Mucosa of stomach (tissue), 1 donor: ENCODE data around the gene SFTPD.
"Not testable (repeated sequence)": the region's sequence is repeated elsewhere in the genome, so short reads cannot be mapped to it uniquely, and the experiment has no call there.

Experiments
- H3K27me3 ChIP-seq: one replicate; pipeline ENCODE4 v1.7.0; 2013; ENCODE audit warnings: mild to moderate bottlenecking, low read length; ENCODE audit not compliant: control insufficient read depth, insufficient read depth
- H3K36me3 ChIP-seq: one replicate; pipeline ENCODE4 v1.7.0; 2013; ENCODE audit warnings: low read length; ENCODE audit not compliant: control insufficient read depth, insufficient read depth
- H3K4me1 ChIP-seq: one replicate; pipeline ENCODE4 v1.7.0; 2013; ENCODE audit warnings: mild to moderate bottlenecking, low read length; ENCODE audit not compliant: control insufficient read depth, insufficient read depth
- H3K4me3 ChIP-seq: one replicate; pipeline ENCODE4 v1.7.0; 2013; ENCODE audit warnings: low read length
- H3K9ac ChIP-seq: one replicate; pipeline ENCODE4 v1.7.0; 2013; ENCODE audit warnings: mild to moderate bottlenecking, low read length, moderate library complexity
- H3K9me3 ChIP-seq: one replicate; pipeline ENCODE4 v1.7.0; 2013; ENCODE audit warnings: mild to moderate bottlenecking, low read length, moderate library complexity; ENCODE audit not compliant: control insufficient read depth
- donor health status: Pancreatic carcinoma.

The SFTPD gene

GRCh38 chr10:79948976-79949722 is at the start of gene SFTPD:
Gene SFTPD, minus strand, starts transcription at chr10:79949105. Its CDS starts 2,446 bp downstream, at chr10:79946659.
- H3K9ac ChIP-seq: no peak within 1 kb of the TSS

GRCh38 chr10:79995979-79996634 is 47.2 kb upstream of the SFTPD start:
- Histone ChIP-seq H3K4me1 (peaks cover 12% of the 10 kb centered on the region), H3K4me3 (no peak overlapping the region), H3K9me3 (no peaks in the 10 kb centered on the region), H3K27me3 (no peaks in the 10 kb centered on the region), H3K36me3 (no peaks in the 10 kb centered on the region), H3K9ac (no peak overlapping the region)

More at GRCh38 chr10:79948976-79949722, at the start of gene SFTPD:
- Histone ChIP-seq H3K4me3 (no peak within 1 kb of the TSS), H3K27me3 (peaks cover 4% of the 10 kb centered on the region), H3K4me1 (no peaks in the 10 kb centered on the region), H3K36me3 (no peaks in the 10 kb centered on the region), H3K9me3 (no peaks in the 10 kb centered on the region)

- Histone ChIP-seq H3K4me1 (peaks cover 12% of the 10 kb centered on the region), H3K4me3 (no peak overlapping the region), H3K9me3 (no peaks in the 10 kb centered on the region), H3K36me3 (no peaks in the 10 kb centered on the region), H3K9ac (no peak overlapping the region), H3K27me3 (no peaks in the 10 kb centered on the region)
These were observed 45.7 kb upstream of the SFTPD start for GRCh38 chr10:79994556-79994955.

GRCh38 chr10:79988199-79988598 is 39.3 kb upstream of the SFTPD start:
- H3K9me3 ChIP-seq, H3K9ac ChIP-seq, H3K36me3 ChIP-seq, H3K4me3 ChIP-seq, H3K4me1 ChIP-seq: not testable (repeated sequence)
- peaks cover 19% of the 10 kb centered on the region for H3K27me3 ChIP-seq

- not testable (repeated sequence) for H3K9me3 ChIP-seq, H3K36me3 ChIP-seq, H3K4me3 ChIP-seq, H3K9ac ChIP-seq
- H3K27me3 ChIP-seq: peaks cover 26% of the 10 kb centered on the region
- H3K4me1 ChIP-seq: peaks cover 18% of the 10 kb centered on the region
These were observed 37.8 kb upstream of the SFTPD start for GRCh38 chr10:79986661-79987060.

GRCh38 chr10:79985481-79986072 is 36.7 kb upstream of the SFTPD start:
- Histone ChIP-seq H3K9me3 (no peaks in the 10 kb centered on the region), H3K27me3 (peaks cover 26% of the 10 kb centered on the region)

GRCh38 chr10:79984851-79985250 is 35.9 kb upstream of the SFTPD start:
- Histone ChIP-seq H3K27me3 (peaks cover 26% of the 10 kb centered on the region), H3K36me3 (no peaks in the 10 kb centered on the region), H3K9me3 (no peaks in the 10 kb centered on the region), H3K9ac (no peak overlapping the region), H3K4me3 (no peak overlapping the region), H3K4me1 (peaks cover 18% of the 10 kb centered on the region)

More at GRCh38 chr10:79985481-79986072, 36.7 kb upstream of the SFTPD start:
- Histone ChIP-seq H3K4me3 (no peak overlapping the region), H3K36me3 (no peaks in the 10 kb centered on the region), H3K4me1 (peaks cover 18% of the 10 kb centered on the region), H3K9ac (no peak overlapping the region)

GRCh38 chr10:79983286-79983909 is 34.5 kb upstream of the SFTPD start:
- no peaks in the 10 kb centered on the region for H3K36me3 ChIP-seq
- H3K9me3 ChIP-seq: no peaks in the 10 kb centered on the region
- peaks cover 18% of the 10 kb centered on the region for H3K4me1 ChIP-seq
- H3K27me3 ChIP-seq: peaks cover 26% of the 10 kb centered on the region
- no peak overlapping the region for H3K4me3 ChIP-seq
- H3K9ac ChIP-seq: peak overlapping the region; percentile 71

- peak overlapping the region; percentile 71 for H3K9ac ChIP-seq
- peaks cover 26% of the 10 kb centered on the region for H3K27me3 ChIP-seq
- H3K4me3 ChIP-seq: no peak overlapping the region
- H3K9me3 ChIP-seq: no peaks in the 10 kb centered on the region
- peaks cover 18% of the 10 kb centered on the region for H3K4me1 ChIP-seq
- no peaks in the 10 kb centered on the region for H3K36me3 ChIP-seq
These were observed 34.0 kb upstream of the SFTPD start for GRCh38 chr10:79982861-79983260.

- H3K27me3 ChIP-seq: peaks cover 22% of the 10 kb centered on the region
- peaks cover 18% of the 10 kb centered on the region for H3K4me1 ChIP-seq
- peak overlapping the region; percentile 71 for H3K9ac ChIP-seq
- no peaks in the 10 kb centered on the region for H3K9me3 ChIP-seq
- H3K36me3 ChIP-seq: no peaks in the 10 kb centered on the region
- H3K4me3 ChIP-seq: peak overlapping the region; percentile 39
These were observed 33.5 kb upstream of the SFTPD start for GRCh38 chr10:79982362-79982800.

GRCh38 chr10:79981450-79982361 is 32.8 kb upstream of the SFTPD start:
- Histone ChIP-seq H3K9ac (peak overlapping the region; percentile 71), H3K36me3 (no peaks in the 10 kb centered on the region), H3K27me3 (peaks cover 20% of the 10 kb centered on the region), H3K4me1 (peaks cover 18% of the 10 kb centered on the region), H3K4me3 (peak overlapping the region; percentile 39), H3K9me3 (no peaks in the 10 kb centered on the region)
